H9 (cell line): Measurements from ENCODE around the gene GBGT1. TPM values are rescaled to one million over a fixed set of nuclear protein-coding genes. Genes with fewer than 3 reads are reported as not detected.
A peak's percentile ranks its signal among the peaks of the same experiment; 100 is the strongest.

ENCODE experiments used
- DNase-seq: peaks from one replicate; pipeline ENCODE4 v3.0.0-alpha.2; 2017
- H2AFZ ChIP-seq: one replicate; pipeline ENCODE4 v1.6.1; 2013; ENCODE audit warnings: mild to moderate bottlenecking, low read length, control low read depth, moderate library complexity
- H2AK5ac ChIP-seq: 2 replicates; pipeline ENCODE4 v1.6.1; 2013; ENCODE audit warnings: low read length, control low read depth, mixed read lengths; ENCODE audit not compliant: insufficient read length
- H2BK120ac ChIP-seq: one replicate; pipeline ENCODE4 v1.6.1; 2013; ENCODE audit warnings: low read depth, mild to moderate bottlenecking, low read length, control low read depth, inconsistent platforms; ENCODE audit not compliant: poor library complexity, severe bottlenecking
- H2BK12ac ChIP-seq: 2 replicates; pipeline ENCODE4 v1.6.1; 2013; ENCODE audit warnings: low read length, control low read depth, mixed read lengths, low read depth; ENCODE audit not compliant: insufficient read length
- H2BK15ac ChIP-seq: 2 replicates; pipeline ENCODE4 v1.6.1; 2013; ENCODE audit warnings: low read depth, low read length, control low read depth
- H2BK20ac ChIP-seq: one replicate; pipeline ENCODE4 v1.6.1; 2013; ENCODE audit warnings: low read depth, mild to moderate bottlenecking, low read length, control low read depth, inconsistent platforms; ENCODE audit not compliant: poor library complexity, severe bottlenecking
- H2BK5ac ChIP-seq: 2 replicates; pipeline ENCODE4 v1.6.1; 2013; ENCODE audit warnings: low read length, control low read depth, mixed read lengths; ENCODE audit not compliant: insufficient read length
- H3K14ac ChIP-seq: 2 replicates; pipeline ENCODE4 v1.6.1; 2013; ENCODE audit warnings: low read length, control low read depth; ENCODE audit not compliant: insufficient read depth
- H3K18ac ChIP-seq: 2 replicates; pipeline ENCODE4 v1.6.1; 2013; ENCODE audit warnings: low read depth, mild to moderate bottlenecking, mixed read lengths, low read length, control low read depth; ENCODE audit not compliant: insufficient read length
- H3K23ac ChIP-seq: 2 replicates; pipeline ENCODE4 v1.6.1; 2013; ENCODE audit warnings: low read length, control low read depth, mixed read lengths, low read depth; ENCODE audit not compliant: insufficient read length
- H3K23me2 ChIP-seq: 2 replicates; pipeline ENCODE4 v1.6.1; 2013; ENCODE audit warnings: low read depth, mild to moderate bottlenecking, mixed read lengths, low read length, control low read depth; ENCODE audit not compliant: insufficient read length, poor library complexity, severe bottlenecking
- H3K27ac ChIP-seq: 2 replicates; pipeline ENCODE4 v1.5.1; 2013; ENCODE audit warnings: low read length, control low read depth, mixed read lengths, low read depth; ENCODE audit not compliant: insufficient read length
- H3K27me3 ChIP-seq: 2 replicates; pipeline ENCODE4 v1.6.1; 2013; ENCODE audit warnings: low read length, control low read depth, inconsistent platforms; ENCODE audit not compliant: insufficient read depth
- H3K4ac ChIP-seq: 2 replicates; pipeline ENCODE4 v1.6.1; 2013; ENCODE audit warnings: low read depth, mild to moderate bottlenecking, control low read depth, inconsistent platforms, low read length, moderate library complexity
- H3K4me1 ChIP-seq: 2 replicates; pipeline ENCODE4 v1.6.1; 2013; ENCODE audit warnings: low read length, control low read depth, inconsistent platforms; ENCODE audit not compliant: insufficient read depth
- H3K4me2 ChIP-seq: 2 replicates; pipeline ENCODE4 v1.6.1; 2013; ENCODE audit warnings: low read length, control low read depth, mixed read lengths; ENCODE audit not compliant: insufficient read length, insufficient read depth
- H3K56ac ChIP-seq: 2 replicates; pipeline ENCODE4 v1.6.1; 2013; ENCODE audit warnings: low read depth, mild to moderate bottlenecking, mixed read lengths, low read length, control low read depth; ENCODE audit not compliant: insufficient read length
- H3K79me1 ChIP-seq: 2 replicates; pipeline ENCODE4 v1.6.1; 2013; ENCODE audit warnings: low read depth, mild to moderate bottlenecking, moderate library complexity, low read length, control low read depth, inconsistent platforms; ENCODE audit not compliant: insufficient read depth, poor library complexity, severe bottlenecking
- H3K79me2 ChIP-seq: 2 replicates; pipeline ENCODE4 v1.6.1; 2013; ENCODE audit warnings: low read length, control low read depth, inconsistent platforms; ENCODE audit not compliant: insufficient read depth
- H3K9ac ChIP-seq: 2 replicates; pipeline ENCODE4 v1.6.1; 2013; ENCODE audit warnings: low read length, control low read depth, mixed read lengths; ENCODE audit not compliant: insufficient read length; ENCODE audit errors: extremely low read depth
- H3K9me3 ChIP-seq: one replicate; pipeline ENCODE4 v1.6.1; 2013; ENCODE audit warnings: low read depth, low read length, inconsistent platforms; ENCODE audit not compliant: control insufficient read depth
- H3T11ph ChIP-seq: one replicate; pipeline ENCODE4 v1.6.1; 2013; ENCODE audit warnings: mild to moderate bottlenecking, low read length, control low read depth, inconsistent platforms
- H4K20me1 ChIP-seq: one replicate; pipeline ENCODE4 v1.6.1; 2013; ENCODE audit not compliant: control insufficient read depth, insufficient read length, insufficient read depth
- H4K5ac ChIP-seq: 2 replicates; pipeline ENCODE4 v1.6.1; 2013; ENCODE audit warnings: low read depth, mild to moderate bottlenecking, mixed read lengths, low read length, control low read depth; ENCODE audit not compliant: insufficient read length
- H4K8ac ChIP-seq: replicated peaks from 2 replicates; pipeline ENCODE4 v1.6.1; 2013; ENCODE audit warnings: low read length, control low read depth, mixed read lengths, low read depth; ENCODE audit not compliant: insufficient read length
- H4K91ac ChIP-seq: 2 replicates; pipeline ENCODE4 v1.6.1; 2013; ENCODE audit warnings: low read depth, mild to moderate bottlenecking, moderate library complexity, mixed read lengths, low read length, control low read depth; ENCODE audit not compliant: insufficient read length
- H3K27ac Mint-ChIP-seq, 3 experiments: 2 replicates in 2 of 3; 3 replicates in 1 of 3; pipeline ENCODE4 v1.8.0; 2020 to 2021; ENCODE audit warnings: mixed read lengths in 3 of 3, mild to moderate bottlenecking in 1 of 3, moderate library complexity in 1 of 3
- H3K27me3 Mint-ChIP-seq: 2 replicates; pipeline ENCODE4 v1.8.0; 2021; ENCODE audit warnings: low read depth, mild to moderate bottlenecking, moderate library complexity, mixed read lengths
- H3K36me3 Mint-ChIP-seq, 3 experiments: 2 replicates in 2 of 3; 3 replicates in 1 of 3; pipeline ENCODE4 v1.8.0; 2020 to 2021; ENCODE audit warnings: low read depth in 3 of 3, mixed read lengths in 3 of 3; ENCODE audit not compliant: insufficient read depth in 1 of 3
- H3K4me1 Mint-ChIP-seq, 2 experiments: 2 replicates each; pipeline ENCODE4 v1.8.0; 2020; ENCODE audit warnings: mixed read lengths in 2 of 2
- H3K4me3 Mint-ChIP-seq, 2 experiments: 2 replicates in 1 of 2; 3 replicates in 1 of 2; pipeline ENCODE4 v1.8.0; 2020 to 2021; ENCODE audit warnings: mild to moderate bottlenecking in 2 of 2, mixed read lengths in 2 of 2, moderate library complexity in 1 of 2
- H3K9me3 Mint-ChIP-seq, 2 experiments: 2 replicates in 1 of 2; 3 replicates in 1 of 2; pipeline ENCODE4 v1.8.0; 2020; ENCODE audit warnings: mild to moderate bottlenecking in 2 of 2, mixed read lengths in 2 of 2, moderate library complexity in 1 of 2
- CTCF ChIP-seq: fragments of 200-600 bp; sonication (generic); conservative IDR thresholded peaks from 3 replicates; pipeline ENCODE4 v1.8.0; 2021; ENCODE audit warnings: antibody characterized with exemption, mild to moderate bottlenecking
- WGBS: extraction: QIAGEN DNeasy Blood & Tissue Kit; methylation state at CpG from one replicate; pipeline ENCODE4 v1.1.7; 2013; ENCODE audit warnings: missing lambda C conversion rate, low lambda C conversion rate, mixed read lengths; ENCODE audit not compliant: insufficient read length; ENCODE audit errors: extremely low coverage; 5-methylcytosine and 5-hydroxymethylcytosine counted together
- total RNA-seq: library from RNA; stranded (reverse); gene quantifications from 2 replicates; pipeline ENCODE4 v1.2.1, GENCODE V29; 2021

The GBGT1 gene
- total RNA-seq, 1 experiment from 2014 or later: 9.3 TPM

- peaks cover 93% of the 10 kb centered on the region for H3K27me3 Mint-ChIP-seq
- H3K4me1 Mint-ChIP-seq: no peaks in the 10 kb centered on the region
- no peak overlapping the region for H3K4me3 Mint-ChIP-seq
- H4K8ac ChIP-seq: no peak overlapping the region
- H3K4ac ChIP-seq: no peak overlapping the region
- H2BK5ac ChIP-seq: no peak overlapping the region
- H4K20me1 ChIP-seq: no peaks in the 10 kb centered on the region
- H3K14ac ChIP-seq: no peak overlapping the region; the same call in 1 of the 2 replicates
- no peak overlapping the region for H4K5ac ChIP-seq
- H2BK20ac ChIP-seq: no peak overlapping the region
- no peak overlapping the region for H3K56ac ChIP-seq
- H2AK5ac ChIP-seq: no peak overlapping the region
- H3K27ac ChIP-seq: no peak overlapping the region
- no peak overlapping the region for H3T11ph ChIP-seq
- H3K79me2 ChIP-seq: no peaks in the 10 kb centered on the region
- no peaks in the 10 kb centered on the region for H3K23me2 ChIP-seq
- H3K36me3 Mint-ChIP-seq: no peaks in the 10 kb centered on the region
- H3K9me3 Mint-ChIP-seq: peaks cover 0 to 3% of the 10 kb centered on the region in 2 experiments; a peak in 1 of 5 replicates
- no peaks in the 10 kb centered on the region for H3K79me1 ChIP-seq
- no peak overlapping the region for H3K4me2 ChIP-seq
- H2AFZ ChIP-seq: no peak overlapping the region
- H3K27ac Mint-ChIP-seq: no peak overlapping the region; a peak in 1 of 7 replicates
- H3K18ac ChIP-seq: no peak overlapping the region
- no peak overlapping the region for H4K91ac ChIP-seq
- DNase-seq: peak; percentile 21
- no peaks in the 10 kb centered on the region for H3K9me3 ChIP-seq
- H2BK15ac ChIP-seq: no peak overlapping the region
- no peak overlapping the region for H2BK12ac ChIP-seq
- no peak overlapping the region for H2BK120ac ChIP-seq
- TF ChIP-seq CTCF: no peak
- H3K27me3 ChIP-seq: peaks cover 11% of the 10 kb centered on the region; the same call in 1 of the 2 replicates
- H3K9ac ChIP-seq: no peak overlapping the region
- no CpG with 5 or more reads among the region's 14 CpGs for WGBS
- H3K4me1 ChIP-seq: no peaks in the 10 kb centered on the region
- H3K23ac ChIP-seq: no peak overlapping the region
These were observed 43.4 kb upstream of the GBGT1 start for GRCh38 chr9:133207021-133207531.
